Heart left ventricle (tissue), 13 donors: ENCODE measurements around the gene ADAM23.

Experiments
- POLR2A ChIP-seq, 2 donors: fragments of 450-650 bp; IDR thresholded peaks; one replicate each; pipeline ENCODE4 v1.6.1; 2017; ENCODE audit warnings: antibody characterized with exemption in 2 of 2, mild to moderate bottlenecking in 2 of 2, moderate library complexity in 2 of 2
- TF ChIP-seq, protein P1 (sequence below), 12 donors: fragments of 200-600 bp; sonication (generic) in 4 of 12; IDR thresholded peaks; one replicate each; pipeline versions ENCODE4 v1.5.0 to v1.8.0; 2018 to 2022; ENCODE audit warnings: antibody characterized with exemption in 12 of 12, mild to moderate bottlenecking in 5 of 12
- donor health status: ischemic (EF 13 %, LVEDD 7.1; RV severe dilation, severe dysfunction).
- donor health status: DM: no; HTN: yes; CAD: no.
- donor health status: DM: no; HTN: no; CAD: no.
- donor health status: ischemic (EF 25% LVEDD 6.9; RV normal size, moderate dysfunction).
- donor health status: ischemic (EF 25% LVEDD 5.7; RV mildly dilated, moderate dysfunction).
- donor health status: ischemic (EF 35%, LVEDD 5.7; RV mildly dilated, moderate dysfunction).
- donor health status: nonischemic (EF 11% LVEDD 7.7; RV severe dilation, severe dysfunction).
- donor health status: DM: yes; HTN: yes; CAD: no.
- donor health status: PGD.
- donor health status: ischemic (EF 29% LVEDD 5.4; RV normal size, mild dysfunction).
- donor health status: nonischemic (EF 23%, LVEDD 6.1; RV moderate dilation, normal function).

DNA sequence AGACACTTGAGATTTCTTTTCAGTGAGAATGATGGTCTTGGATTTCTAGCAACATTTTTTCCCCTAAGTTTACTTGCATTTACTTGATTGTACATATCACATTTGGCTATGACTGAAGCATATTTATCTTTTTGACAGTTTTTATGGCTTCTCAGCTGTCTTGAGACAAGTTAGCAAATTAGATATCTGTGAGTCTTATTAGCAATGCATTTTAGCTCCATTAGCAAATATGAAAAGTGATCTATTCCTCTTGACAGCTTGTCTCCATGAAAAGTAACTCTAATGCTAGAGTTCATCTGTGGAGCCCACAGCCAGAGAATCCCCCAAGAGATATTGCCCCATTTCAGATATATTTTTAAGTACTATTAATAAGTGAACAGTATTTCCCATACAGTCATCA lies 126.9 kb downstream of the ADAM23 start:
- TF ChIP-seq, protein P1, sequence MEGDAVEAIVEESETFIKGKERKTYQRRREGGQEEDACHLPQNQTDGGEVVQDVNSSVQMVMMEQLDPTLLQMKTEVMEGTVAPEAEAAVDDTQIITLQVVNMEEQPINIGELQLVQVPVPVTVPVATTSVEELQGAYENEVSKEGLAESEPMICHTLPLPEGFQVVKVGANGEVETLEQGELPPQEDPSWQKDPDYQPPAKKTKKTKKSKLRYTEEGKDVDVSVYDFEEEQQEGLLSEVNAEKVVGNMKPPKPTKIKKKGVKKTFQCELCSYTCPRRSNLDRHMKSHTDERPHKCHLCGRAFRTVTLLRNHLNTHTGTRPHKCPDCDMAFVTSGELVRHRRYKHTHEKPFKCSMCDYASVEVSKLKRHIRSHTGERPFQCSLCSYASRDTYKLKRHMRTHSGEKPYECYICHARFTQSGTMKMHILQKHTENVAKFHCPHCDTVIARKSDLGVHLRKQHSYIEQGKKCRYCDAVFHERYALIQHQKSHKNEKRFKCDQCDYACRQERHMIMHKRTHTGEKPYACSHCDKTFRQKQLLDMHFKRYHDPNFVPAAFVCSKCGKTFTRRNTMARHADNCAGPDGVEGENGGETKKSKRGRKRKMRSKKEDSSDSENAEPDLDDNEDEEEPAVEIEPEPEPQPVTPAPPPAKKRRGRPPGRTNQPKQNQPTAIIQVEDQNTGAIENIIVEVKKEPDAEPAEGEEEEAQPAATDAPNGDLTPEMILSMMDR (IDR thresholded peaks at IDR 0.05): no peak
- no peak for TF ChIP-seq POLR2A (IDR thresholded peaks at IDR 0.05)
